HG03460 (cell line): ENCODE results near the gene SIT1.
"Not testable (repeated sequence)": the region's sequence is repeated elsewhere in the genome, so short reads cannot be mapped to it uniquely, and the experiment has no call there.

Experiments used
- ATAC-seq: cut with Tn5 transposase; IDR thresholded peaks from one replicate; pipeline ENCODE4 v1.9.1; 2021; ENCODE audit not compliant: unreplicated experiment

Gene SIT1

GRCh38 chr9:35660966-35661415, 10.3 kb upstream of the SIT1 start:
- no peak for ATAC-seq

- no peak for ATAC-seq
Observed at GRCh38 chr9:35659340-35659739, 8.6 kb upstream of the SIT1 start.

GRCh38 chr9:35658968-35659220, 8.2 kb upstream of the SIT1 start:
- ATAC-seq: no peak

DNA sequence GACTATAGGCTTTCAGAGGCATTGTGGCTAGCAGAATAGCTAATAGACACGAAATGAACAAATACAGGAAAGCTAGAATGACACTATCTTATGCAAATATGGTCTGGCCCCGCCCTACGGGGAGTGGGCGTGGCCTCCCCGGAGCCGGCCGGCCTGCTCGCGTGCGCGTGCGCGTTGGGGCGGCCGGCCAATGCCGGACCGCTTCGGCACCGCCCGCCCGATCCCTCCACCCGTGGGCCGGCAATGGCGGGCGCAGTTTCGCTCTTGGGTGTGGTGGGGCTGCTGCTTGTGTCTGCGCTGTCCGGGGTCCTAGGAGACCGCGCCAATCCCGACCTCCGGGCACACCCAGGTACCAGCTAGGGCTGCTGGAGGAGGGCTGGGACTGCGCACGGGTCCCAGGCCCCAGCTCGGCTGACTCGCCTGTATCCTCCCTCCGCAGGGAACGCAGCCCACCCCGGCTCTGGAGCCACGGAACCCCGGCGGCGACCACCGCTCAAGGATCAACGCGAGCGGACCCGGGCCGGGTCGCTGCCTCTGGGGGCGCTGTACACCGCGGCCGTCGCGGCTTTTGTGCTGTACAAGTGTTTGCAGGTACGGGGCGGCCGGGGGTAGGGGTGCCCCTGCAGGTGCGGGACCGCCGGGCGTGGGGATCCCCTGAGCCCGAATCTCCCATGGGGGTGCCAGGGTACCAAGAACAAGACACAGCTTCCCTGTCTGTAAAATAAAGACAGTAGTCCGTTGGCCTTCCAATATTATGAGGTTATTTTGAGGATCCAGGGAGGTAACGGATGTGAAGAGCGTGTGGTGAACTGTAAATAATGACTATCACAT, 7.6 kb upstream of the SIT1 start, which contains the start of gene CCDC107:
TSS of gene CCDC107 (plus strand) at position 156 of the 831 bp plus-strand sequence. CDS start at position 244, 88 bp downstream.
- peak; percentile 55 for ATAC-seq

- ATAC-seq: peak; percentile 86
Observed at GRCh38 chr9:35657546-35658136, 6.9 kb upstream of the SIT1 start, which contains the start of gene RMRP. Gene RMRP, minus strand, starts transcription at chr9:35658019.

DNA sequence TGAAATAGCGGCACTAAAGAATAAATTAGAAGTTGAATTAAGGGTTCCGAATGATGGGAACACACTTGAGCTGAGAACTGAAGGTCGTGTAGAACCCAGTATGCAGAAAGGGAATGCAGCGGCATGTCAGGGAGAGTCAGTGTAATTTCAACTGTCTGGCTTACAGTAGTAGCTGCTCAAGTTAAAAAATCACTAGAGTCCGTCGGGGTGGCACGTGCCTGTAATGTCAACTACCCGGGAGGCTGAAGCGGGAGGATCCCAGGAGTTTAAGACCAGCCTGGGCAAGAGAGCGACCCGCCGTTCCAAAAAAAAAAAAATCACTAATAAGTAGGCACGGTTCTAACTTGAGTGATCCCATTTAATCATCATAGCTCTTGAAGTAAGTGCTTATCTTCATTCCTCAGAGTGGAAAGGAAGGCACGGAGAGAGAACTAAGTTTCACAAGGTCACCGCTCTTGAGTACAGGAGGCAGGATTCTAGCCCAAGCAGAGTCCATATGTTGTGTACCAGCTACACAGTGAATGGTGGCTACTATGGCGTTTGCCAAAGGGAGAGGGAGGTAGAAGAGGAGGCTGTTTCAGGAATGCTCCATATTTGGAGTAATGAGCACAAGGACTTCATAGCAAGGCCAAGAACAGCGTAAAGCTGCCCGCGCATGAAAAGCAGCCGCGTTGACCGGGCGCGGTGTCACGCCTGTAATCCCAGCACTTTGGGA, 6.3 kb upstream of the SIT1 start:
- ATAC-seq: no peak

GRCh38 chr9:35656348-35656747, 5.6 kb upstream of the SIT1 start:
- ATAC-seq: no peak

- ATAC-seq: no peak
Observed at GRCh38 chr9:35653611-35654010, 2.9 kb upstream of the SIT1 start.

- no peak for ATAC-seq
Observed at GRCh38 chr9:35652829-35653209, 2.1 kb upstream of the SIT1 start.

GRCh38 chr9:35651956-35652828, 1.5 kb upstream of the SIT1 start:
- ATAC-seq: no peak

GRCh38 chr9:35649431-35650340, 1.0 kb downstream of the SIT1 start:
- no peak for ATAC-seq

- ATAC-seq: peak; percentile 80
Observed at GRCh38 chr9:35646533-35647265, 4.0 kb downstream of the SIT1 start.

- ATAC-seq: no peak
Observed at GRCh38 chr9:35646153-35646532, 4.6 kb downstream of the SIT1 start.

DNA sequence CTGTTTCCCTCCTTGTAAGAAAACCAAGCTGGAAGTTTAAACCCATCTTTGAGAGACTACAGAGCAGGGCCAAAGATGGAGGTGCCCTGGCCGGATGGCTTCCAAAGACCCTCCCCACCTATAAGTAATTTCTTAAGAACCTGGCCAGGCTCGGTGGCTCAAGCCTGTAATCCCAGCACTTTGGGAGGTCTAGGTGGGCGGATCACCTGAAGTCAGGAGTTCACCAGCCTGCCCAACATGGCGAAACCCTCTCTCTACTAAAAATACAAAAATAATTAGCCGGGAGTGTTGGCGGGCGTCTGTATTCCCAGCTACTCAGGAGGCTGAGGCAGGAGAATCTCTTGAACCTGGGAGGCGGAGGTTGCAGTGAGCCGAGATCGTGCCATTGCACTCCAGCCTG, 5.0 kb downstream of the SIT1 start:
- not testable (repeated sequence) for ATAC-seq

GRCh38 chr9:35643046-35643445, 7.7 kb downstream of the SIT1 start:
- ATAC-seq: no peak

DNA sequence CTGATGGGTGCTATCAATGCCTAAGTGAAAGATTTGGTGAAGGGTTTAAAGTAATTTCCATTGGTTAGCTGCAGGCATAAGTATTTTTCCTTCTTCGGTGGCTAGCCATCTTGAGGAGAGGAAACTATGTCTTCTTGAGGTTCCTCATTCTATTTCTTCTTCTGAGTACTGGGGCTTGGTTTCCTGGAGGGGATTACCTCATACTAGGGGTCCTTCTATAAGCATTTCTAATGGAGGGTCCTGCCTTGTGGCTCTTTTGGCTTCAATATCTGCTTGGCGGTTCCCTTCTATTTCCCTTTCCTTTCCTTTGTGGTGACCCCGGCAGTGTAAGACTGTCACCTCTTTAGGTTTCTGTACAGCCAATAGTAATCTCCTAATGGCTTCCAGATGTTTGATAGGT, 9.3 kb downstream of the SIT1 start:
- ATAC-seq: not testable (repeated sequence)

- not testable (repeated sequence) for ATAC-seq
Observed at GRCh38 chr9:35640431-35640830, 10.3 kb downstream of the SIT1 start.

- ATAC-seq: no peak
Observed at GRCh38 chr9:35639631-35640030, 11.1 kb downstream of the SIT1 start.

GRCh38 chr9:35639225-35639624, 11.5 kb downstream of the SIT1 start:
- not testable (repeated sequence) for ATAC-seq
